ENCODE results near the gene CPT1C. TPM values are rescaled to one million over a fixed set of nuclear protein-coding genes. Genes with fewer than 3 reads are reported as not detected.

Gene CPT1C
- total and polyA plus RNA-seq, 2 donors (not counting 3 experiments of a cell fraction or from before 2014, with no cell fraction given) = 45.7 to 80.8 TPM

DNA sequence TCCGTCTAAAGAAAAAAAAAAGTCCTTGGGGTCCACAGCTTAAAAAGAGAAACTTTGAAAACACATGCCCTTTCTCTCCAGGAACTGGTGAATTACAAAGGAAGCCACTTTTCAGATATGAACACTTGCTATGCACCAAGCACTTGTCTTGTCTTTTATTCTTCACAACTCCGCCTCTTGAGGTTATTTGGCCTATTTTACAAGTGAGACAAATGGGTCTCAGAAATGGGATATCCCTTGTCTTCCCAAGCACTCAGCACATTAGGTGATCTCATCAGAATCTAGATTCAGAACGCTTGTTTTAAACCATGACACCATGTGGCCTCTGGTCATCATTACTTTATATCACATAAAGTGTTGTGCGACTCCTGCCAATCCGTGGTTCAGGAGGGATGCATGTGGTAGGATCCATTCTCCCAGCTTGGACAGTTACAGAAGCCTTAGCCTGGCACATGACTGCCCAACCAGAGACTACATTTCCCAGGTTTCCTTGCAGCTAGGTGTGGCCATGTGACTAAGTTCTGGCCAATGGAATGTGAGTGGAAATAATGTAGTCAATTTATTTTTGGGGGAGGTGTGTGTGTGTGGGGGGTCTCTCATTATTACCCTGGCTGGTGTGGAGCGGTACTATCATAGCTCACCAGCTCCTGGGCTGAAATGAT is 58.3 kb downstream of the CPT1C start:
- Histone ChIP-seq H3K27ac (ENCODE audit: insufficient read depth, low read depth, low read length) (no peak overlapping the region), H3K4me1 (ENCODE audit: control insufficient read depth, extremely low read depth, insufficient read depth, low read length) (no peaks in the 10 kb centered on the region), H3K36me3 (ENCODE audit: control insufficient read depth in 2 of 2, extremely low read depth in 1 of 2, insufficient read depth in 2 of 2, low read length in 2 of 2) (no peaks in the 10 kb centered on the region), H3K4me3 (replicated peaks in 1 of 3; ENCODE audit: insufficient read depth in 1 of 3, low read depth in 1 of 3, low read length in 3 of 3) (no peak overlapping the region), H3K27me3 (ENCODE audit: control insufficient read depth in 2 of 2, insufficient read depth in 2 of 2, low read length in 2 of 2) (no peaks in the 10 kb centered on the region), H3K4me2 (ENCODE audit: insufficient read depth, low read length) (no peak overlapping the region), H4K20me1 (replicated peaks; ENCODE audit: control insufficient read depth, extremely low read depth, insufficient read depth, low read length) (no peaks in the 10 kb centered on the region), H3K79me2 (ENCODE audit: control insufficient read depth, insufficient read depth, low read length) (no peaks in the 10 kb centered on the region), H3K9ac (replicated peaks; ENCODE audit: extremely low read depth, insufficient read depth, low read length) (no peak overlapping the region), H3K9me1 (replicated peaks; ENCODE audit: control insufficient read depth, extremely low read depth, insufficient read depth, low read length) (no peaks in the 10 kb centered on the region), H2AFZ (ENCODE audit: low read depth, low read length) (no peak overlapping the region), H3K9me3 (replicated peaks; ENCODE audit: control insufficient read depth, insufficient read depth, low read length) (no peaks in the 10 kb centered on the region)
- BruUV-seq (replicated peaks) = no TSS peak
- TF ChIP-seq, protein P1, sequence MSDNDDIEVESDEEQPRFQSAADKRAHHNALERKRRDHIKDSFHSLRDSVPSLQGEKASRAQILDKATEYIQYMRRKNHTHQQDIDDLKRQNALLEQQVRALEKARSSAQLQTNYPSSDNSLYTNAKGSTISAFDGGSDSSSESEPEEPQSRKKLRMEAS (IDR thresholded peaks at IDR 0.05; ENCODE audit: insufficient read depth, insufficient read length) = peak; percentile 80
- TF ChIP-seq FOS (IDR thresholded peaks at IDR 0.05; ENCODE audit: borderline replicate concordance, insufficient read depth, low read length) (no peak), EZH2 (IDR thresholded peaks at IDR 0.05; ENCODE audit: borderline replicate concordance, low read depth, low read length, severe bottlenecking) (no peak)
- POLR2A ChIA-PET = no interaction called here
- FAIRE-seq = peak; percentile 52
- intact Hi-C loops (cut with micrococcal nuclease) = no loop called here
- dilution Hi-C loops (cut with MboI; ENCODE audit: extremely low pct_ligation_motif_present, low sequenced_read_pairs) = no loop called here
- CTCF ChIA-PET = no interaction called here
- DNase-seq (ENCODE audit: low read depth, low spot score) = peak; percentile 36

DNA sequence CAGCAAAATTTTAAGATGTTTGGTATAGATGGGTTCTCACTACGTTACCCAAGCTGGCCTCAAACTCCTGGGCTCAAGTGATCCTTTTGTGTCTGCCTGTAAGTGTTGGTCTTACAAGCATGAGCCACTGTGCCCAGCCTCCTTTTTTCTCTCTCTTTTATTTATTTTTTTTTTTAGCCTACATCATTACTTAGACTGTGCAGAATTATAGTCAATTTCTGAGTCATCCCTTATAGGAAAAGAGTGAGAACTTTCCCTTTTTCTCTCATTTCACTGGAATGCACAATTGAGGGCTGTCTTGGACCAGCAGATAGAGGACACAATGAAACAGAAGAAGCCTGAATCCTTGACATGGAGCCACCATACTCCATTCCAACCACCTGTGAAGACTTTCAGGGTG is 58.9 kb downstream of the CPT1C start:
- H3K27ac ChIP-seq (ENCODE audit: insufficient read depth, low read depth, low read length) = no peak overlapping the region
- ChIA-PET POLR2A (no interaction called here), CTCF (interaction anchor here (1.3 kb wide), 1 partner anchor 17 kb away, joined by 3 read pairs; the partner anchor contains the start of gene AP2A1)
- H3K4me1 ChIP-seq (ENCODE audit: control insufficient read depth, extremely low read depth, insufficient read depth, low read length) = no peaks in the 10 kb centered on the region
- FAIRE-seq = no peak
- no peak overlapping the region for H3K4me2 ChIP-seq (ENCODE audit: insufficient read depth, low read length)
- dilution Hi-C loops (cut with MboI; ENCODE audit: extremely low pct_ligation_motif_present, low sequenced_read_pairs) = no loop called here
- H3K9ac ChIP-seq (replicated peaks; ENCODE audit: extremely low read depth, insufficient read depth, low read length) = no peak overlapping the region
- H4K20me1 ChIP-seq (replicated peaks; ENCODE audit: control insufficient read depth, extremely low read depth, insufficient read depth, low read length) = no peaks in the 10 kb centered on the region
- H3K79me2 ChIP-seq (ENCODE audit: control insufficient read depth, insufficient read depth, low read length) = no peaks in the 10 kb centered on the region
- no peak for DNase-seq (ENCODE audit: low read depth, low spot score)
- H3K9me3 ChIP-seq (replicated peaks; ENCODE audit: control insufficient read depth, insufficient read depth, low read length) = no peaks in the 10 kb centered on the region
- H3K27me3 ChIP-seq (ENCODE audit: control insufficient read depth in 2 of 2, insufficient read depth in 2 of 2, low read length in 2 of 2) = no peaks in the 10 kb centered on the region
- BruUV-seq (replicated peaks) = no TSS peak
- no peak overlapping the region for H2AFZ ChIP-seq (ENCODE audit: low read depth, low read length)
- TF ChIP-seq, protein P2, sequence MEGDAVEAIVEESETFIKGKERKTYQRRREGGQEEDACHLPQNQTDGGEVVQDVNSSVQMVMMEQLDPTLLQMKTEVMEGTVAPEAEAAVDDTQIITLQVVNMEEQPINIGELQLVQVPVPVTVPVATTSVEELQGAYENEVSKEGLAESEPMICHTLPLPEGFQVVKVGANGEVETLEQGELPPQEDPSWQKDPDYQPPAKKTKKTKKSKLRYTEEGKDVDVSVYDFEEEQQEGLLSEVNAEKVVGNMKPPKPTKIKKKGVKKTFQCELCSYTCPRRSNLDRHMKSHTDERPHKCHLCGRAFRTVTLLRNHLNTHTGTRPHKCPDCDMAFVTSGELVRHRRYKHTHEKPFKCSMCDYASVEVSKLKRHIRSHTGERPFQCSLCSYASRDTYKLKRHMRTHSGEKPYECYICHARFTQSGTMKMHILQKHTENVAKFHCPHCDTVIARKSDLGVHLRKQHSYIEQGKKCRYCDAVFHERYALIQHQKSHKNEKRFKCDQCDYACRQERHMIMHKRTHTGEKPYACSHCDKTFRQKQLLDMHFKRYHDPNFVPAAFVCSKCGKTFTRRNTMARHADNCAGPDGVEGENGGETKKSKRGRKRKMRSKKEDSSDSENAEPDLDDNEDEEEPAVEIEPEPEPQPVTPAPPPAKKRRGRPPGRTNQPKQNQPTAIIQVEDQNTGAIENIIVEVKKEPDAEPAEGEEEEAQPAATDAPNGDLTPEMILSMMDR (IDR thresholded peaks at IDR 0.05; ENCODE audit: extremely low read depth in 1 of 2, insufficient read depth in 1 of 2, low read depth in 1 of 2, low read length in 2 of 2) = no peak
- TF ChIP-seq, protein P1 (IDR thresholded peaks at IDR 0.05; ENCODE audit: insufficient read depth, insufficient read length) = no peak
- no peak for TF ChIP-seq POLR2AphosphoS5 (IDR thresholded peaks at IDR 0.05; ENCODE audit: insufficient read depth, low read depth, low read length)
- TF ChIP-seq MYC (IDR thresholded peaks at IDR 0.05; ENCODE audit: low read depth, low read length) = no peak
- no peak for TF ChIP-seq EZH2 (IDR thresholded peaks at IDR 0.05; ENCODE audit: borderline replicate concordance, low read depth, low read length, severe bottlenecking)
- no peak for TF ChIP-seq GATA2 (IDR thresholded peaks at IDR 0.05; ENCODE audit: insufficient read depth, insufficient read length, low read depth, low read length)
- TF ChIP-seq JUN (IDR thresholded peaks at IDR 0.05; ENCODE audit: borderline replicate concordance, insufficient read depth, insufficient read length, low read depth) = no peak
- TF ChIP-seq POLR2A (IDR thresholded peaks at IDR 0.05; ENCODE audit: low read depth, low read length) = no peak
- TF ChIP-seq FOS (IDR thresholded peaks at IDR 0.05; ENCODE audit: borderline replicate concordance, insufficient read depth, low read length) = no peak
- no peaks in the 10 kb centered on the region for H3K9me1 ChIP-seq (replicated peaks; ENCODE audit: control insufficient read depth, extremely low read depth, insufficient read depth, low read length)
- intact Hi-C loops (cut with micrococcal nuclease) = no loop called here
- no peak overlapping the region for H3K4me3 ChIP-seq (replicated peaks in 1 of 3; ENCODE audit: insufficient read depth in 1 of 3, low read depth in 1 of 3, low read length in 3 of 3)
- H3K36me3 ChIP-seq (ENCODE audit: control insufficient read depth in 2 of 2, extremely low read depth in 1 of 2, insufficient read depth in 2 of 2, low read length in 2 of 2) = no peaks in the 10 kb centered on the region
